ENCODE results near the gene XYLT1. TPM values are rescaled to one million over a fixed set of nuclear protein-coding genes. Genes with fewer than 3 reads are reported as not detected.

Gene XYLT1
- total and polyA plus RNA-seq, 9 of the 15 experiments (the other 6 are each of a cell fraction or from before 2014, with no cell fraction given): 0.03 to 0.09 (median 0.08) TPM; not detected in 6

DNA sequence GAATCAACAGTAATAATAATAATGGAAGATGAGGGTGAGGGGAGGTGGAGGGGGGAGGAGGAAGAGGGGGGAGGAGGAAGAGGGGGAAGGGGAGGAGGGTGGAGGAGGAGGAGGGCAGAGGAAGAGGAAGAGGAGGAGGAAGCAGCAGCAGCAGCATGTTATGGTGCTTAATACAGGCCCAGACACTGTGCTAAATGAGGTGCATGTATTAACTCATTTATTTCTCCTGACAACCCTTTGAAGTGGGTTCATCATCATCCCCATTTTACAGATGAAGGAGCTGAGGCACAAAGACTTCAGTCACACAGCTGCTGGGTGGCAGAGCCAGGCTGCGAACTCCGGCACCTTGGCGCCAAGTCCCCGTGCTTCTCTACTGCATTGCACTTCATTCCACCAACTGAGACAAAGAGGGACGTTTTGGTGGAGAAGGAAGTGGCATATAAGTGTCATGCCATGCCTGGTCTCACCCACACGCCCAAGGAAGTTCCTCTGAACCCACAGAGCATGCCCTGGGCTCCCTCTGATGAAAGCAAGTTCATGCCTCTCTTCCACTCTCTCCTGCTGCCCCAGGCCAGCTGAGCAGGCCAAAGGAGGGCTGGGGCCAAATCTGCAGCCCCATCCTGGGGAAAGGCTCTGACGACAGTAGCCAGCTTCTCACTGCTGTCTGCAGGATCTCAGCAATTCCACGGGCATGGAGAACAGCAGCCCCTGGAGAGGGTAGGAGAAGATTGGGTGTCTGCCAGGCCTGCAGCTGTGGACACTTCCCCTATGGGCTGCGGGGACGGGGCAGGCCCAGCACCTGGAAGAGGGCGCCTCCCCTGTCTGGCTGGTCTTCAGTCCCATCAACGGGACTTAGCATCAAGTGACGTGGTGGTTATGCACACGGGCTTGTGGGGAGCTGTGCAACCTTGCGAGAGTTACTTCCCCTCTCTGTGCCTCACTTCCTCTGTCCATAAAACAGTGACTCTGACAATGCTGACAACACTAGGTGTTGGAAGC is 21.8 kb downstream of the XYLT1 start:
- in situ Hi-C loops (cut with MboI): no loop called here
- Histone ChIP-seq H4K20me1 (replicated peaks; ENCODE audit: control insufficient read depth, insufficient read depth, low read length) (no peaks in the 10 kb centered on the region), H3K9ac (ENCODE audit: insufficient read depth in 1 of 2, low read depth in 2 of 2, low read length in 2 of 2) (no peak overlapping the region), H3K4me3 (no peak overlapping the region), H3K9me3 (replicated peaks; ENCODE audit: control insufficient read depth, insufficient read depth, low read depth, low read length) (no peaks in the 10 kb centered on the region), H3K9me1 (ENCODE audit: control insufficient read depth, insufficient read depth, low read length) (no peaks in the 10 kb centered on the region), H3K4me2 (ENCODE audit: insufficient read depth, low read length) (no peak overlapping the region), H3K27ac (ENCODE audit: extremely low read depth, low read depth, low read length) (no peak overlapping the region), H3K4me1 (replicated peaks in 1 of 2; ENCODE audit: control insufficient read depth in 2 of 2, insufficient read depth in 2 of 2, low read length in 2 of 2) (no peaks in the 10 kb centered on the region), H2AFZ (ENCODE audit: low read depth, low read length) (no peak overlapping the region), H3K36me3 (ENCODE audit: control insufficient read depth, insufficient read depth, low read length) (no peaks in the 10 kb centered on the region), H3K79me2 (ENCODE audit: control insufficient read depth, insufficient read depth, low read length) (no peaks in the 10 kb centered on the region), H3K27me3 (ENCODE audit: control insufficient read depth in 2 of 2, insufficient read depth in 2 of 2, low read length in 2 of 2) (peaks cover 11 to 17% of the 10 kb centered on the region in 2 experiments; a peak in 4 of 5 replicates)
- intact Hi-C loops (cut with micrococcal nuclease): no loop called here
- FAIRE-seq: no peak
- ATAC-seq: no peak
- WGBS (ENCODE audit: insufficient coverage, low coverage, missing lambda C conversion rate): 0% methylated on average over 15 of the region's 15 CpGs
- CTCF ChIA-PET (ENCODE audit: low intra/inter-chr PET ratio): no interaction called here
- TF ChIP-seq EGR1 (conservative IDR thresholded peaks at IDR 0.05) (no peak), ZNF239 (CRISPR knock-in tag; IDR thresholded peaks at IDR 0.05) (no peak), KAT2B (IDR thresholded peaks at IDR 0.05; ENCODE audit: low read depth, low read length) (no peak), ARHGAP35 (IDR thresholded peaks at IDR 0.05; ENCODE audit: partially characterized antibody) (no peak), ZFP36 (IDR thresholded peaks at IDR 0.05; ENCODE audit: low read depth, low read length, partially characterized antibody) (peak; percentile 38), RBM25 (IDR thresholded peaks at IDR 0.05; ENCODE audit: low read depth, low read length, severe bottlenecking) (peak; percentile 5)
- TF ChIP-seq, protein P1, sequence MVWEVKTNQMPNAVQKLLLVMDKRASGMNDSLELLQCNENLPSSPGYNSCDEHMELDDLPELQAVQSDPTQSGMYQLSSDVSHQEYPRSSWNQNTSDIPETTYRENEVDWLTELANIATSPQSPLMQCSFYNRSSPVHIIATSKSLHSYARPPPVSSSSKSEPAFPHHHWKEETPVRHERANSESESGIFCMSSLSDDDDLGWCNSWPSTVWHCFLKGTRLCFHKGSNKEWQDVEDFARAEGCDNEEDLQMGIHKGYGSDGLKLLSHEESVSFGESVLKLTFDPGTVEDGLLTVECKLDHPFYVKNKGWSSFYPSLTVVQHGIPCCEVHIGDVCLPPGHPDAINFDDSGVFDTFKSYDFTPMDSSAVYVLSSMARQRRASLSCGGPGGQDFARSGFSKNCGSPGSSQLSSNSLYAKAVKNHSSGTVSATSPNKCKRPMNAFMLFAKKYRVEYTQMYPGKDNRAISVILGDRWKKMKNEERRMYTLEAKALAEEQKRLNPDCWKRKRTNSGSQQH (CRISPR knock-in tag; IDR thresholded peaks at IDR 0.05): no peak
- TF ChIP-seq, protein P2, sequence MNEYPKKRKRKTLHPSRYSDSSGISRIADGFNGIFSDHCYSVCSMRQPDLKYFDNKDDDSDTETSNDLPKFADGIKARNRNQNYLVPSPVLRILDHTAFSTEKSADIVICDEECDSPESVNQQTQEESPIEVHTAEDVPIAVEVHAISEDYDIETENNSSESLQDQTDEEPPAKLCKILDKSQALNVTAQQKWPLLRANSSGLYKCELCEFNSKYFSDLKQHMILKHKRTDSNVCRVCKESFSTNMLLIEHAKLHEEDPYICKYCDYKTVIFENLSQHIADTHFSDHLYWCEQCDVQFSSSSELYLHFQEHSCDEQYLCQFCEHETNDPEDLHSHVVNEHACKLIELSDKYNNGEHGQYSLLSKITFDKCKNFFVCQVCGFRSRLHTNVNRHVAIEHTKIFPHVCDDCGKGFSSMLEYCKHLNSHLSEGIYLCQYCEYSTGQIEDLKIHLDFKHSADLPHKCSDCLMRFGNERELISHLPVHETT (CRISPR knock-in tag; conservative IDR thresholded peaks at IDR 0.05 in 1 of 2, IDR thresholded peaks at IDR 0.05 in 1 of 2): no peak
- no TSS peak for BruUV-seq (replicated peaks)
- no peak for DNase-seq (ENCODE audit: extremely low read depth in 1 of 4, low spot score in 3 of 4)
- POLR2A ChIA-PET: interaction anchor here (0.6 kb wide), 1 partner anchor 1762 kb away, joined by 3 read pairs; no protein-coding TSS in a partner anchor

Measured in K562 (cell line).